OCI-LY1 (cell line): ENCODE data around the gene STX2.

Source experiments
- EZH2 ChIP-seq: fragments of 200-600 bp; sonication (generic), shearing (Covaris generic); IDR thresholded peaks from 2 replicates; pipeline ENCODE4 v1.8.0; 2017; ENCODE audit warnings: borderline replicate concordance, mixed run types, mild to moderate bottlenecking, antibody characterized with exemption, low read length, moderate library complexity, mixed read lengths
- TF ChIP-seq, protein P1 (sequence below): fragments of 200-600 bp; sonication (generic), shearing (Covaris generic); IDR thresholded peaks from 2 replicates; pipeline ENCODE4 v1.5.1; 2017; ENCODE audit warnings: mild to moderate bottlenecking, antibody characterized with exemption, low read length, moderate library complexity, mixed read lengths

DNA sequence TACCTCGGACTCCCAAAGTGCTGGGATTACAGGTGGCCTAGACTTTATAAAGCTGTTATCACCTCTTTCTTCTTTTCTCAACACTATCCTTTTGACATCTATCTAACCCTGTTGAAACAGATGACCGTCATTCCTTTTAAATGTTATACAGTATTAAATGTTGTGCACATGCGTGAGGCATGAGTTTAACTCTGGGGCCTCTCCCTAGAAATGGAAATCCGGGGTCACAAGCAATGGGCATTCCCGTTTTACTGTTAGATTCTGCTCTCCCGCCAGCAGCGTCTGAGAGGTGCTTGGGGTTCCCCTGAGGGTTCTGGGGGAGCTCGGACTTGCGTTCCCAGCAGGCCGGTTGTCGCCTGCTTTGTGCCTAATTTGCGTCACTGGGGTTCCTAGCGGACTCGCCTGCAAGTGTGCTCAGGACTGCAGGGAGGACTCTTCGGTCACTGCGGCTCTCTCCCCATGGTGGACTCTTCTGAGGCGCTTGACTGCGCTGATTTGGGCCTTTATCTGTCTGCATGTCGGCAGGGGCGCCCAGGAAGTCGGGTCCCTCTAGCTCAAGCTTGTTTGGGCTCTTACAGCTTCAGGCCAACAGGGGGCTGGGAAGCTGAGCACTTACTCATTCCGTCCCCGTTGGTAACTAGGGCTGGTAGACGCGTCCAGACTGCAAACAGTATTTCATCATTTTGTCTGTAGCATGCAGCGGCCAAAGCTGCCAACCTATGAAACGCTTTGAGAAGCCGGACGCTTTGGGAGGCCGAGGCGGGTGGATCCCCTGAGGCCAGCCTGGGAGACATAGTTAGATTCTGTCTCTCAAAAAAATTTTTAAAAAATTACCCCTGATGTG lies 31.6 kb upstream of the STX2 start:
- TF ChIP-seq, protein P1, sequence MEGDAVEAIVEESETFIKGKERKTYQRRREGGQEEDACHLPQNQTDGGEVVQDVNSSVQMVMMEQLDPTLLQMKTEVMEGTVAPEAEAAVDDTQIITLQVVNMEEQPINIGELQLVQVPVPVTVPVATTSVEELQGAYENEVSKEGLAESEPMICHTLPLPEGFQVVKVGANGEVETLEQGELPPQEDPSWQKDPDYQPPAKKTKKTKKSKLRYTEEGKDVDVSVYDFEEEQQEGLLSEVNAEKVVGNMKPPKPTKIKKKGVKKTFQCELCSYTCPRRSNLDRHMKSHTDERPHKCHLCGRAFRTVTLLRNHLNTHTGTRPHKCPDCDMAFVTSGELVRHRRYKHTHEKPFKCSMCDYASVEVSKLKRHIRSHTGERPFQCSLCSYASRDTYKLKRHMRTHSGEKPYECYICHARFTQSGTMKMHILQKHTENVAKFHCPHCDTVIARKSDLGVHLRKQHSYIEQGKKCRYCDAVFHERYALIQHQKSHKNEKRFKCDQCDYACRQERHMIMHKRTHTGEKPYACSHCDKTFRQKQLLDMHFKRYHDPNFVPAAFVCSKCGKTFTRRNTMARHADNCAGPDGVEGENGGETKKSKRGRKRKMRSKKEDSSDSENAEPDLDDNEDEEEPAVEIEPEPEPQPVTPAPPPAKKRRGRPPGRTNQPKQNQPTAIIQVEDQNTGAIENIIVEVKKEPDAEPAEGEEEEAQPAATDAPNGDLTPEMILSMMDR: peak; percentile 64
- TF ChIP-seq EZH2: no peak
